Naive B cell (primary cell): ENCODE measurements around the gene MAPKAPK3. TPM values are rescaled to one million over a fixed set of nuclear protein-coding genes. Genes with fewer than 3 reads are reported as not detected.

Source experiments
- ATAC-seq, 2 donors: fragments of 150-1000 bp; cut with Tn5 transposase; 2 replicates each; pipeline ENCODE4 v1.10.0; 2021; ENCODE audit warnings: low read depth in 2 of 2, mild to moderate bottlenecking in 2 of 2, moderate library complexity in 2 of 2
- DNase-seq: peaks from one replicate; pipeline ENCODE4 v3.0.0; 2022
- H3K27ac Mint-ChIP-seq, 6 donors: one replicate each; pipeline ENCODE4 v1.8.0; 2020 to 2022; ENCODE audit warnings: mild to moderate bottlenecking in 6 of 6, mixed read lengths in 6 of 6, moderate library complexity in 5 of 6, inconsistent platforms in 2 of 6
- H3K27me3 Mint-ChIP-seq, 3 donors: one replicate each; pipeline ENCODE4 v1.8.0; 2021 to 2022; ENCODE audit warnings: mixed read lengths in 3 of 3, mild to moderate bottlenecking in 1 of 3
- H3K36me3 Mint-ChIP-seq, 2 donors: one replicate each; pipeline ENCODE4 v1.8.0; 2020 to 2022; ENCODE audit warnings: mixed read lengths in 2 of 2, inconsistent platforms in 1 of 2, mild to moderate bottlenecking in 1 of 2
- H3K4me1 Mint-ChIP-seq, 3 donors: one replicate each; pipeline ENCODE4 v1.8.0; 2020 to 2022; ENCODE audit warnings: mixed read lengths in 3 of 3, inconsistent platforms in 1 of 3, mild to moderate bottlenecking in 1 of 3, moderate library complexity in 1 of 3
- H3K4me3 Mint-ChIP-seq, 8 donors: one replicate each; pipeline ENCODE4 v1.8.0; 2020 to 2022; ENCODE audit warnings: mild to moderate bottlenecking in 8 of 8, mixed read lengths in 8 of 8, moderate library complexity in 8 of 8, inconsistent platforms in 2 of 8
- H3K9me3 Mint-ChIP-seq, 7 donors: one replicate each; pipeline ENCODE4 v1.8.0; 2020 to 2022; ENCODE audit warnings: mixed read lengths in 7 of 7, mild to moderate bottlenecking in 5 of 7, inconsistent platforms in 2 of 7, moderate library complexity in 1 of 7
- polyA plus RNA-seq, 6 donors: library from polyadenylated mRNA; unstranded; fragments of 300-500 nt; fragmentation: Illumina TruSeq; gene quantifications; one replicate each; pipeline ENCODE4 v1.2.3, GENCODE V29; 2021; ENCODE audit warnings: low read depth in 6 of 6

MAPKAPK3 gene
- polyA plus RNA-seq, 6 donors from 2014 or later = 14.6 to 26.8 (median 19.3) TPM

- no peak for DNase-seq
- H3K4me1 Mint-ChIP-seq = no peaks in the 10 kb centered on the region
- ATAC-seq = no peak
- no peak overlapping the region for H3K4me3 Mint-ChIP-seq
- H3K9me3 Mint-ChIP-seq = peaks cover 0 to 3% (median 0%) of the 10 kb centered on the region in 7 donors
- no peak overlapping the region for H3K27ac Mint-ChIP-seq
- H3K36me3 Mint-ChIP-seq = no peaks in the 10 kb centered on the region
- peaks cover 21 to 26% (median 25%) of the 10 kb centered on the region in 3 donors for H3K27me3 Mint-ChIP-seq
Measured at GRCh38 chr3:50689558-50689957, 72.6 kb downstream of the MAPKAPK3 start.

GRCh38 chr3:50695031-50695430 is 78.1 kb downstream of the MAPKAPK3 start:
- peaks cover 5 to 37% (median 12%) of the 10 kb centered on the region in 7 donors for H3K9me3 Mint-ChIP-seq
- peaks cover 4 to 8% (median 6%) of the 10 kb centered on the region in 3 donors for H3K27me3 Mint-ChIP-seq
- H3K4me1 Mint-ChIP-seq = no peaks in the 10 kb centered on the region
- H3K36me3 Mint-ChIP-seq = peaks cover 0 to 19% of the 10 kb centered on the region in 2 donors
- no peak overlapping the region for H3K27ac Mint-ChIP-seq
- H3K4me3 Mint-ChIP-seq = no peak overlapping the region
- ATAC-seq (no peak), DNase-seq (no peak)

DNA sequence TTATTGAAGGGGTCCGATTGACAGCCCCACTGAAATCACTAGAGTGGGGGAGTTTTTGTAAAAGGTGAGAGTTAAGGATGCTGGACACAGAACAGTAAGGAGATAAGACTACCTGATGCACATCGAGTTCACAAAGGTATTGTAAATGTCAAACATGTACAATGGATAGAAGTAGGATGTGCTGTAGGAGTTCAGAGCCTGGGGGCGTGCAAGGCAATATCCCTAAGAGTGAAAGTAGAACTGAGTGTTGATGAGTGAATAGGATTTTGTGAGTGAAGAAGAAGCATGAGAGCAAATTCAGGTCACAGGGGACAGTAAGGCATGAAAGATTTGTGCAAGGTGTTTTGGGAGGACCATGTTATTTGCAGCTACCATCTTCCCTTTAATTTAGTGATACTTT is 79.3 kb downstream of the MAPKAPK3 start:
- ATAC-seq (no peak), DNase-seq (no peak)
- H3K9me3 Mint-ChIP-seq = peaks cover 5 to 44% (median 13%) of the 10 kb centered on the region in 7 donors
- H3K27ac Mint-ChIP-seq = no peak overlapping the region
- no peaks in the 10 kb centered on the region for H3K4me1 Mint-ChIP-seq
- peaks cover 0 to 19% of the 10 kb centered on the region in 2 donors for H3K36me3 Mint-ChIP-seq
- H3K4me3 Mint-ChIP-seq = no peak overlapping the region
- H3K27me3 Mint-ChIP-seq = peaks cover 1 to 10% (median 4%) of the 10 kb centered on the region in 3 donors

- no peak overlapping the region for H3K27ac Mint-ChIP-seq
- peaks cover 11 to 63% (median 24%) of the 10 kb centered on the region in 7 donors for H3K9me3 Mint-ChIP-seq
- no peak for ATAC-seq
- peaks cover 0 to 19% of the 10 kb centered on the region in 2 donors for H3K36me3 Mint-ChIP-seq
- no peak overlapping the region for H3K4me3 Mint-ChIP-seq
- H3K27me3 Mint-ChIP-seq = peaks cover 8 to 27% (median 21%) of the 10 kb centered on the region in 3 donors
- no peaks in the 10 kb centered on the region for H3K4me1 Mint-ChIP-seq
- DNase-seq = no peak
Measured at GRCh38 chr3:50698269-50698668, 81.3 kb downstream of the MAPKAPK3 start.

Other genes with a start within 250 kb of the MAPKAPK3 start
- under 1 TPM in 3 of 6 donors, not detected in 3; 0.17 to 0.24 (median 0.18) TPM for gene CACNA2D2, start 113.5 kb upstream of the MAPKAPK3 start, polyA plus RNA-seq
- gene C3orf18, start 49.4 kb upstream of the MAPKAPK3 start, polyA plus RNA-seq = 10 to 100 TPM in 2 of 6 donors, 1 to 10 TPM in 4; 3.6 to 11.3 (median 6.4) TPM
- gene HEMK1, start 47.6 kb upstream of the MAPKAPK3 start, polyA plus RNA-seq = 10 to 100 TPM; 18.2 to 44.6 (median 32.8) TPM
- gene CISH, start 5.4 kb upstream of the MAPKAPK3 start, polyA plus RNA-seq = 1 to 10 TPM in 1 of 6 donors, under 1 TPM in 3, not detected in 2; 0.34 to 1.3 (median 0.76) TPM
- gene DOCK3, start 57.8 kb downstream of the MAPKAPK3 start, polyA plus RNA-seq = under 1 TPM in 3 of 6 donors, not detected in 3; 0.03 to 0.04 (median 0.04) TPM